OCI-LY7 (cell line): ENCODE results near the gene CHCHD6.

Source experiments
- CTCF ChIP-seq: fragments of 200-600 bp; sonication (generic); conservative IDR thresholded peaks from 2 replicates; pipeline ENCODE4 v1.5.1; 2014; ENCODE audit warnings: mild to moderate bottlenecking, antibody characterized with exemption, low read length, moderate library complexity, mixed read lengths
- EZH2phosphoT487 ChIP-seq: fragments of 200-600 bp; sonication (generic); IDR thresholded peaks from 2 replicates; pipeline ENCODE4 v1.6.1; 2018; ENCODE audit warnings: low read depth, borderline replicate concordance, mild to moderate bottlenecking, mixed run types, antibody characterized with exemption, low read length, moderate library complexity, mixed read lengths

GRCh38 chr3:126685021-126685420, 19.0 kb upstream of the CHCHD6 start:
- no peak for TF ChIP-seq CTCF
- no peak for TF ChIP-seq EZH2phosphoT487
